ENCODE measurements around the gene CCDC69.
A peak's percentile ranks its signal among the peaks of the same experiment; 100 is the strongest.
"Not testable (repeated sequence)": the region's sequence is repeated elsewhere in the genome, so short reads cannot be mapped to it uniquely, and the experiment has no call there.

CCDC69 gene

DNA sequence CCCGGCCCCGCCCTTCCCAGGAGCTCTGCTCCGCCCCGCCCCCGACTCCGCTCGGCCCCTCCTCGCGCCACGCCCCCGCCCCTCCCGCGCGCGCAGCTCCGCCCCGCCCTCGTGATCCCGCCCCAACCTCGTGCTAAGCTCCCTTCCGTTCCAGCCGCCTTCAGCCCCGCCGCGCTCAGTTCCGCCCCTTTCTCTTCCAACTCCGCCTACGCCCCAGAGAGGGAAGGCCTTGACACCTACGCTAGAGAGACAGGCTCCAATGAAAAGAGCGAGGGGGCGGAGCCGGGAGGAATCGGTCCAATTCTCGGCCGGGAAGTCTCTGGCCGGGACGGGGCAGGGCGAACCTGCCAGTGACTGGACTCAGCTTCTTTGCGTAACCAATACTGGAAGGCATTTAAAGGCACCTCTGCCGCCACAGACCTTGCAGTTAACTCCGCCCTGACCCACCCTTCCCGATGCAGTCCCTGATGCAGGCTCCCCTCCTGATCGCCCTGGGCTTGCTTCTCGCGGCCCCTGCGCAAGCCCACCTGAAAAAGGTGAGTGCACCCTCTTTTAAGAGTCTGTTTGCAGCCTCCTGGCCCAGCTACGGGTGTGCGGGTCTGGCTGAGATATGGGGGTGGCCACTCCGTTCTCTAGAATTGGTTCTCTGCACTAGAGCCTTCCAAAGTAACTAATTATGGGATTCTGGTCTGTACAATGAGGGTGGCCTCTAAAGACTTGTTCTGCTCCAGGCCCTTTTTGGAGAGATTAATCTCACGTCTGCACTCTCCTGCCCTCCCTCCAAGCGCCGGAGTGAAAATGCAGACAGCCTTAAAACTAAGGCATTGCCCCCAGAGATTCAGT lies 29.1 kb upstream of the CCDC69 start, which contains the start of gene GM2A:
GM2A (plus strand) TSS at position 424 of the 843 bp plus-strand sequence; CDS start at position 456, 32 bp downstream.
- H3K4me1 Mint-ChIP-seq (ENCODE audit: low read depth), result peaks cover 31% of the 10 kb centered on the region

GRCh38 chr5:151251621-151252020 lies 27.7 kb upstream of the CCDC69 start:
- Mint-ChIP-seq H3K9me3 (ENCODE audit: low read depth) (no peaks in the 10 kb centered on the region), H3K4me3 (peak overlapping the region; percentile 94), H3K4me1 (ENCODE audit: low read depth) (peaks cover 31% of the 10 kb centered on the region), H3K27ac (peak overlapping the region; percentile 88), H3K36me3 (no peaks in the 10 kb centered on the region), H3K27me3 (no peaks in the 10 kb centered on the region)

More for the DNA sequence above, 29.1 kb upstream of the CCDC69 start, which contains the start of gene GM2A:
- H3K9me3 Mint-ChIP-seq (ENCODE audit: low read depth), result no peaks in the 10 kb centered on the region
- H3K36me3 Mint-ChIP-seq, result no peaks in the 10 kb centered on the region
- H3K27me3 Mint-ChIP-seq, result no peaks in the 10 kb centered on the region
- peak within 1 kb of the TSS; percentile 88 for H3K27ac Mint-ChIP-seq
- peak within 1 kb of the TSS; percentile 94 for H3K4me3 Mint-ChIP-seq

- H3K27me3 Mint-ChIP-seq, result no peaks in the 10 kb centered on the region
- peak overlapping the region; percentile 48 for H3K4me3 Mint-ChIP-seq
- peaks cover 31% of the 10 kb centered on the region for H3K4me1 Mint-ChIP-seq (ENCODE audit: low read depth)
- no peaks in the 10 kb centered on the region for H3K36me3 Mint-ChIP-seq
- H3K9me3 Mint-ChIP-seq (ENCODE audit: low read depth), result no peaks in the 10 kb centered on the region
- no peak overlapping the region for H3K27ac Mint-ChIP-seq
These were observed 27.2 kb upstream of the CCDC69 start for GRCh38 chr5:151251001-151251551.

GRCh38 chr5:151250346-151251000 lies 26.6 kb upstream of the CCDC69 start:
- peaks cover 26% of the 10 kb centered on the region for H3K4me1 Mint-ChIP-seq (ENCODE audit: low read depth)
- H3K27me3 Mint-ChIP-seq, result no peaks in the 10 kb centered on the region
- no peaks in the 10 kb centered on the region for H3K9me3 Mint-ChIP-seq (ENCODE audit: low read depth)
- no peak overlapping the region for H3K4me3 Mint-ChIP-seq
- H3K36me3 Mint-ChIP-seq, result no peaks in the 10 kb centered on the region
- peak overlapping the region; percentile 50 for H3K27ac Mint-ChIP-seq

GRCh38 chr5:151249281-151249680 lies 25.4 kb upstream of the CCDC69 start:
- Mint-ChIP-seq H3K36me3 (no peaks in the 10 kb centered on the region), H3K4me3 (no peak overlapping the region), H3K9me3 (ENCODE audit: low read depth) (no peaks in the 10 kb centered on the region), H3K27me3 (no peaks in the 10 kb centered on the region), H3K4me1 (ENCODE audit: low read depth) (peaks cover 20% of the 10 kb centered on the region), H3K27ac (no peak overlapping the region)

GRCh38 chr5:151248651-151249050 lies 24.8 kb upstream of the CCDC69 start:
- no peaks in the 10 kb centered on the region for H3K9me3 Mint-ChIP-seq (ENCODE audit: low read depth)
- H3K27me3 Mint-ChIP-seq, result no peaks in the 10 kb centered on the region
- H3K36me3 Mint-ChIP-seq, result no peaks in the 10 kb centered on the region
- H3K4me3 Mint-ChIP-seq, result no peak overlapping the region
- peaks cover 21% of the 10 kb centered on the region for H3K4me1 Mint-ChIP-seq (ENCODE audit: low read depth)
- no peak overlapping the region for H3K27ac Mint-ChIP-seq

DNA sequence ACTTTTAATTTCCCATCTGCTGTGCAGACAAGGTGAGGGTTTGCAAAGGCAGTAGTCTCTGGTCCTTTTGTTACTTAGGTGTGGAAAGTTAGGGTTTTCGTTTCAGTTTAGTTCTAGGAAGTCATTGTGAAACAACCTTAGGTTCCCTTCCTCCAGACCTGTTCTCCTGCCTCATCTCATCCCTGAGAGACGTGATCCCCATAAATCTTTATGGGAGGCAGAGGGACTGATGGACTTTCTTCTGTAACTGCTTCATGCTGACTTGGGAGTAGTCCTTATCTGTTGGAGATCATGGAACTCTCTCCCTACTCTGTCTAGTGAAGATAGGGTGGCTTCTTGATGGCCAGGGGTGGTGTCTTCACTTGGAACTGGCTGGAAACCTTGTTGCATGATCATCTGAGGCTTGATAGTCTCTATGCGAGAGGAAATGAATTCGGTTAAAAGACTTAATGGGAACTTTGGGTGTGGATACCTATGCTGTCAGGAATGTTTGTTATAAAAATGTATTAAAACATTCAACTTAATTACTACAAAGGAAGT lies 21.9 kb upstream of the CCDC69 start:
- Mint-ChIP-seq H3K36me3 (no peaks in the 10 kb centered on the region), H3K27ac (no peak overlapping the region), H3K27me3 (no peaks in the 10 kb centered on the region), H3K4me1 (ENCODE audit: low read depth) (peaks cover 8% of the 10 kb centered on the region), H3K4me3 (no peak overlapping the region), H3K9me3 (ENCODE audit: low read depth) (no peaks in the 10 kb centered on the region)

GRCh38 chr5:151244206-151244605 lies 20.3 kb upstream of the CCDC69 start:
- no peaks in the 10 kb centered on the region for H3K36me3 Mint-ChIP-seq
- H3K9me3 Mint-ChIP-seq (ENCODE audit: low read depth), result no peaks in the 10 kb centered on the region
- H3K27ac Mint-ChIP-seq, result no peak overlapping the region
- no peak overlapping the region for H3K4me3 Mint-ChIP-seq
- no peaks in the 10 kb centered on the region for H3K27me3 Mint-ChIP-seq
- peaks cover 9% of the 10 kb centered on the region for H3K4me1 Mint-ChIP-seq (ENCODE audit: low read depth)

DNA sequence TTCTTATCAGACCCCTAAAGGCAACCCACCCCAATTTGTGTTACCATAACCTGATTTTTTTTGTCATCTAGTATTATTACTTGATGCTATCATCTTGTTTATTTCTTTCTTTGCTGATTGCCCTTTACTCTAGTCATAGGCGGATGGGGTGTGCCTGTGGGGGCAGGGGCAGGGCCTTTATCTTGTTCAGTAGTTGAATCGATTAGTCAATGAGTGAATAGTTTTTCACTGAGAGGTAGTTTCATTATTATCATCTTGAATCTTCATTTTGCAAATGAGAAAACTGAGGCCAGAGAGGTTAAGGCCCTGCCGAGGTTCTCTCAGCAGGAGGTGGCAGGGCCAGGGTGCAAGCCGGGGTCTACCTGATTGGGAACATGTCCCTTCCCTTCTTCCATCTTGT lies 19.7 kb upstream of the CCDC69 start:
- no peak overlapping the region for H3K27ac Mint-ChIP-seq
- H3K27me3 Mint-ChIP-seq, result no peaks in the 10 kb centered on the region
- H3K4me1 Mint-ChIP-seq (ENCODE audit: low read depth), result peaks cover 14% of the 10 kb centered on the region
- no peak overlapping the region for H3K4me3 Mint-ChIP-seq
- H3K9me3 Mint-ChIP-seq (ENCODE audit: low read depth), result no peaks in the 10 kb centered on the region
- H3K36me3 Mint-ChIP-seq, result no peaks in the 10 kb centered on the region

- Mint-ChIP-seq H3K4me1 (ENCODE audit: low read depth) (peaks cover 18% of the 10 kb centered on the region), H3K4me3 (no peak overlapping the region), H3K36me3 (no peaks in the 10 kb centered on the region), H3K27ac (no peak overlapping the region), H3K9me3 (ENCODE audit: low read depth) (no peaks in the 10 kb centered on the region), H3K27me3 (no peaks in the 10 kb centered on the region)
These were observed 19.2 kb upstream of the CCDC69 start for GRCh38 chr5:151243127-151243526.

DNA sequence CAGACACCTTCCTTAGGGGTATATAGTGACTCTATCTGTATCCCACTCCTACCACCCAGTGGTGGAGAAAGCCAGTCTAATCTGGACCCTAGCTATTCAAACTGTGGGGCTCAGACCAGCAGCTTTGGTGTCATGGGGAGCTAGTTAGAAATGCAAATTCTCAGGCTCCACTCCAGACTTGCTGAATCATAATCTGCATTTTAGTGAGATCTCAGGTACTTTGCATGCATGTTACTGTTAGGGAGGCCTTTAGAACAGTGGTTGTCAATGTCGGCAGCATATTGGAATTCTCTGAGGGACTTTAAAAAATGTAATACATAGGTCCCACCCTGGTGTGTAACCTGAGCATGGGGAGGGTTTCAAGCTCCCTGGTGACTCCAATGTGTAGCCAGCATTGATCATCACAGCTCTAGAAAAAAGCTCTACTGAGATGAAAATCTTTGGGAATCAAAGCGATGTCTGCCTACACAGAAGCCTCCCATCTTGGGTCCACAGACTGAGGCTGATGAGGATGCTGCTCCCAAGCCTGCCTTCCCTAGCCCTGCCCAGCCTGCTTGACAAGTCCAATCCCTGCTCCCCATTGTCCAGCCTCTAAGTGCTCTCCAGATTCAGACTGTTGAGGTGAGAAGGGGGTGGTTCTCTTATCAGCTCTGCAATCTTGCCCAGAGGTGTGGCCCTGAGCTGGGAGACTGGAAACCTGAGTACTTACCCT lies 17.2 kb upstream of the CCDC69 start:
- no peak overlapping the region for H3K27ac Mint-ChIP-seq
- H3K4me1 Mint-ChIP-seq (ENCODE audit: low read depth), result peaks cover 23% of the 10 kb centered on the region
- H3K4me3 Mint-ChIP-seq, result no peak overlapping the region
- no peaks in the 10 kb centered on the region for H3K27me3 Mint-ChIP-seq
- H3K9me3 Mint-ChIP-seq (ENCODE audit: low read depth), result no peaks in the 10 kb centered on the region
- no peaks in the 10 kb centered on the region for H3K36me3 Mint-ChIP-seq

DNA sequence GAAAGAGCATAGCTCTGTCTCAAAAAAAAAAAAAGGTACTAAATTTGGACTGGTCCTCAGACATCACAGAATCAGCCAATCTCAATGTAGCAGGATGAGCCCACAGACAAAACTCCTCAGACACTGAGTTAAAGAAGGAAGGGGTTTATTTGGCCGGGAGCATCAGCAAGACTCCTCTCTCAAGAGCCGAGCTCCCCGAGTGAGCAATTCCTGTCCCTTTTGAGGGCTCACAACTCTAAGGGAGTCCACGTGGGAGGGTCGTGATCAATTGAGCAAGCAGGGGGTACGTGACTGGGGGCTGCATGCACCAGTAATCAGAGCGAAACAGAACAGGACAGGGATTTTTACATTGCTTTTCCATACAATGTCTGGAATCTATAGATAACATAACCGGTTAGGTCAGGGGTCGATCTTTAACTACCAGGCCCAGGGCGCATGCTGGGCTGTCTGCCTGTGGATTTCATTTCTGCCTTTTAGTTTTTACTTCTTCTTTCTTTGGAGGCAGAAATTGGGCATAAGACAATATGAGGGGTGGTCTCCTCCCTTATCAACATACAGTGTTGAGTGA lies 16.5 kb upstream of the CCDC69 start:
- not testable (repeated sequence) for H3K9me3 Mint-ChIP-seq (ENCODE audit: low read depth); H3K36me3 Mint-ChIP-seq; H3K27me3 Mint-ChIP-seq; H3K4me3 Mint-ChIP-seq; H3K27ac Mint-ChIP-seq
- peaks cover 26% of the 10 kb centered on the region for H3K4me1 Mint-ChIP-seq (ENCODE audit: low read depth)

GRCh38 chr5:151239237-151239861 lies 15.5 kb upstream of the CCDC69 start:
- Mint-ChIP-seq H3K36me3 (no peaks in the 10 kb centered on the region), H3K27ac (no peak overlapping the region), H3K4me3 (peak overlapping the region; percentile 53), H3K9me3 (ENCODE audit: low read depth) (no peaks in the 10 kb centered on the region), H3K4me1 (ENCODE audit: low read depth) (peaks cover 35% of the 10 kb centered on the region), H3K27me3 (no peaks in the 10 kb centered on the region)

DNA sequence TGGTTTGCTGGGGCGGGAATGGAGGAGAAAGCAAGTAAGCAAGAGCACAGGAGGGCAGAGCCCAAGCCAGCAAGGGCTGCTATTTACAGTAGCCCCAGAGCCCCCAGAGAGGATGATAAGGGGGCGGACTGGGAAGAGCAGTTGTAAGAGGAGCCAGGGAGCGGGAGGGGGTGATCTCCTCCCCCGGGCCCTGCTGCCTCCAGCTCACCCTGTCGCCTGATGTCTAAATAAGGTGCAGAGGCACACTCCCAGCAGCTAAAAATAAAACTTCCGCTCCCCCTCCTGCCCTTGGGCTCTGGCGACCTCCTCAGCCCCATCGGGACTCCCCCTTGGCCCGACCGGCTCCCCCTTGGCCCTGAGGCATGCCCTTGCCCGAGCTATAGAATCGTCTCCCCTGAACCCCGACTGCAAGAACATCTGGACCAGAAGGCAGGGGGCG lies 14.4 kb upstream of the CCDC69 start:
- Mint-ChIP-seq H3K4me3 (peak overlapping the region; percentile 66), H3K4me1 (ENCODE audit: low read depth) (peaks cover 35% of the 10 kb centered on the region), H3K27me3 (no peaks in the 10 kb centered on the region), H3K27ac (peak overlapping the region; percentile 50), H3K36me3 (no peaks in the 10 kb centered on the region), H3K9me3 (ENCODE audit: low read depth) (no peaks in the 10 kb centered on the region)

Data from activated naive CD8-positive, alpha-beta T cell (primary cell).